ENCODE results near the gene RENBP. TPM values are rescaled to one million over a fixed set of nuclear protein-coding genes. Genes with fewer than 3 reads are reported as not detected.
A peak's percentile ranks its signal among the peaks of the same experiment; 100 is the strongest.

RENBP gene
- total and polyA plus RNA-seq, 2 of the 13 experiments (the other 11 are each of a cell fraction or from before 2014, with no cell fraction given): 1.4 to 2.6 TPM

DNA sequence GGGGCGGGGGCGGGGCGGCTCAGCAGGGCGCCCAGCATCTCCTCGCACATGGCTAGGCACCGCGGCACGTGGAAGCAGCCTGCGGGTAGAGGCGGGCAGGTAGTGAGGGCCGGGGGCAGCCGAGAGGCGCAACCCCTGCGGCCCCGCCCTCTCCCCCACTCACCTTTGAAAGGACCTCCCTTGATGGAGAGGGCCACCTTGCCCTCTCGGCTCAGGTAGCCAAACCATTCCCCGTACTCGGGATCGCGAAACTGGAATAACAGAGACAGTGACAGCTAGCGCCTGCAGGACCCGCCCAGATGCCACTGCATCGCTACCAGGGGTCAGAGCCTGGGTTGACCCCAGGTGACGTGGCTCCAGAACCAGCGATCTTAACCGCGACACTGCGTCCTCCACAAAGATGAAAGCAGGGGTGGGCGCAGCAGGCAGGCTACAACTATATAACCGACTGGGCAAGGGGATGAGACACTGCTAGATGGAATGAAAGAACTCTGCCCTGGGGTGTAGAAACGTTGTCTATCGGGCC lies 9.1 kb downstream of the RENBP start (continued):
- no peak for TF ChIP-seq ZNF652 (CRISPR knock-in tag; IDR thresholded peaks at IDR 0.05; ENCODE audit: borderline replicate concordance, low read depth)
- no peak for TF ChIP-seq CCDC6 (CRISPR knock-in tag; IDR thresholded peaks at IDR 0.05)
- no peak for TF ChIP-seq GABPB1 (CRISPR knock-in tag; IDR thresholded peaks at IDR 0.05)
- TF ChIP-seq REL (CRISPR knock-in tag; conservative IDR thresholded peaks at IDR 0.05): no peak
- no peak for TF ChIP-seq MZF1 (CRISPR knock-in tag; IDR thresholded peaks at IDR 0.05; ENCODE audit: borderline replicate concordance)
- TF ChIP-seq ZNF792 (CRISPR knock-in tag; IDR thresholded peaks at IDR 0.05): no peak
- TF ChIP-seq KAT8 (CRISPR knock-in tag; IDR thresholded peaks at IDR 0.05): no peak
- TF ChIP-seq ZNF264 (CRISPR knock-in tag; IDR thresholded peaks at IDR 0.05): no peak
- TF ChIP-seq MXI1 (IDR thresholded peaks at IDR 0.05; ENCODE audit: borderline replicate concordance, low read depth, low read length): peak; percentile 24; the same call in 1 of the 3 replicates
- no peak for TF ChIP-seq ZSCAN31 (CRISPR knock-in tag; IDR thresholded peaks at IDR 0.05; ENCODE audit: low read depth)
- TF ChIP-seq, protein P1, sequence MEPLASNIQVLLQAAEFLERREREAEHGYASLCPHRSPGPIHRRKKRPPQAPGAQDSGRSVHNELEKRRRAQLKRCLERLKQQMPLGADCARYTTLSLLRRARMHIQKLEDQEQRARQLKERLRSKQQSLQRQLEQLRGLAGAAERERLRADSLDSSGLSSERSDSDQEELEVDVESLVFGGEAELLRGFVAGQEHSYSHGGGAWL (CRISPR knock-in tag; IDR thresholded peaks at IDR 0.05): no peak
- TF ChIP-seq ZNF724P (CRISPR knock-in tag; IDR thresholded peaks at IDR 0.05; ENCODE audit: borderline replicate concordance): no peak
- no peak for TF ChIP-seq REPIN1 (CRISPR knock-in tag; IDR thresholded peaks at IDR 0.05; ENCODE audit: borderline replicate concordance, low read depth)
- no peak for TF ChIP-seq HOXA9 (CRISPR knock-in tag; IDR thresholded peaks at IDR 0.05; ENCODE audit: borderline replicate concordance)
- TF ChIP-seq, protein P2, sequence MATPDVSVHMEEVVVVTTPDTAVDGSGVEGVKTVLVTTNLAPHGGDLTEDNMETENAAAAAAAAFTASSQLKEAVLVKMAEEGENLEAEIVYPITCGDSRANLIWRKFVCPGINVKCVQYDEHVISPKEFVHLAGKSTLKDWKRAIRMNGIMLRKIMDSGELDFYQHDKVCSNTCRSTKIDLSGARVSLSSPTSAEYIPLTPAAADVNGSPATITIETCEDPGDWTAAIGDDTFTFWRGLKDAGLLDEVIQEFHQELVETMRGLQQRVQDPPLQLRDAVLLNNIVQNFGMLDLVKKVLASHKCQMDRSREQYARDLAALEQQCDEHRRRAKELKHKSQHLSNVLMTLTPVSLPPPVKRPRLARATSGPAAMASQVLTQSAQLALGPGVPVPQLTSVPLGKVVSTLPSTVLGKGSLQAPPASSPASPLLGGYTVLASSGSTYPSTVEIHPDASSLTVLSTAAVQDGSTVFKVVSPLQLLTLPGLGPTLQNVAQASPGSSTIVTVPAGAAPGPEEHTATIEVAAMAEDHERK (CRISPR knock-in tag; IDR thresholded peaks at IDR 0.05; ENCODE audit: low read depth): no peak
- TF ChIP-seq TBX3 (IDR thresholded peaks at IDR 0.05; ENCODE audit: borderline replicate concordance): no peak
- TF ChIP-seq ZNF296 (CRISPR knock-in tag; conservative IDR thresholded peaks at IDR 0.05): no peak
- TF ChIP-seq ATF1 (CRISPR knock-in tag; IDR thresholded peaks at IDR 0.05): no peak
- TF ChIP-seq ZNF777 (CRISPR knock-in tag; IDR thresholded peaks at IDR 0.05): no peak
- TF ChIP-seq, protein P3, sequence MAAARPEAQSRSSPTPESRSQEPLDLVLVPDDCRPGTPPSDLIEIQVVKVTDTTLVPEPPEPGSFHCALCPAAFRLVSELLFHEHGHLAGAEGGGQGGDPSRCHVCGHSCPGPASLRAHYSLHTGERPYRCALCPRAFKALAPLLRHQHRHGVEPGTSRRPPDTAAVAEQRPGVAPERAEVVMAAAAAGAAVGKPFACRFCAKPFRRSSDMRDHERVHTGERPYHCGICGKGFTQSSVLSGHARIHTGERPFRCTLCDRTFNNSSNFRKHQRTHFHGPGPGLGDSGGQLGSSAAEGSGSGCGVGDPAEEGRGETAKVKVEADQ (CRISPR knock-in tag; IDR thresholded peaks at IDR 0.05; ENCODE audit: borderline replicate concordance): no peak
- no peak for TF ChIP-seq ZMAT3 (CRISPR knock-in tag; conservative IDR thresholded peaks at IDR 0.05)
- no peak for TF ChIP-seq THAP11 (CRISPR knock-in tag; IDR thresholded peaks at IDR 0.05)

Data from HepG2 (cell line).